T-helper 1 cell (primary cell): ENCODE data around the gene SOST.

ENCODE experiments used
- DNase-seq, 5 donors: peaks; one replicate each; pipeline ENCODE4 v3.0.0-alpha.2; 2012 to 2020

Gene SOST

GRCh38 chr17:43740541-43740940, 18.1 kb downstream of the SOST start:
- DNase-seq = no peak

- no peak for DNase-seq
Measured at GRCh38 chr17:43737722-43738121, 20.9 kb downstream of the SOST start.

GRCh38 chr17:43736389-43736788, 22.2 kb downstream of the SOST start:
- DNase-seq = no peak

GRCh38 chr17:43734376-43734775, 24.2 kb downstream of the SOST start:
- DNase-seq = no peak

GRCh38 chr17:43733956-43734355, 24.6 kb downstream of the SOST start:
- no peak for DNase-seq

- DNase-seq = no peak
Measured at GRCh38 chr17:43732958-43733357, 25.6 kb downstream of the SOST start.

GRCh38 chr17:43728081-43728480, 30.5 kb downstream of the SOST start:
- DNase-seq = no peak

- DNase-seq = no peak
Measured at GRCh38 chr17:43723697-43724359, 34.8 kb downstream of the SOST start.

- DNase-seq = no peak
Measured at GRCh38 chr17:43722870-43723665, 35.5 kb downstream of the SOST start.

GRCh38 chr17:43722269-43722619, 36.3 kb downstream of the SOST start:
- no peak for DNase-seq

- no peak for DNase-seq
Measured at GRCh38 chr17:43721537-43722268, 36.9 kb downstream of the SOST start.

- peak; percentile 48 to 83 (median 61) for DNase-seq
Measured at GRCh38 chr17:43720311-43721060, 38.1 kb downstream of the SOST start.

- no peak for DNase-seq
Measured at GRCh38 chr17:43719578-43719977, 39.0 kb downstream of the SOST start.

- no peak for DNase-seq
Measured at GRCh38 chr17:43718544-43718943, 40.0 kb downstream of the SOST start.

- DNase-seq = no peak
Measured at GRCh38 chr17:43717913-43718312, 40.7 kb downstream of the SOST start.

- no peak for DNase-seq
Measured at GRCh38 chr17:43714465-43715149, 44.0 kb downstream of the SOST start.

GRCh38 chr17:43713494-43714162, 45.0 kb downstream of the SOST start:
- peak in 1 of 5 donors; percentile 34 for DNase-seq

GRCh38 chr17:43712397-43712796, 46.2 kb downstream of the SOST start:
- DNase-seq = no peak

GRCh38 chr17:43710101-43710500, 48.5 kb downstream of the SOST start:
- DNase-seq = no peak

GRCh38 chr17:43709210-43709609, 49.4 kb downstream of the SOST start:
- no peak for DNase-seq

GRCh38 chr17:43707184-43707583, 51.4 kb downstream of the SOST start:
- DNase-seq = no peak

- no peak for DNase-seq
Measured at GRCh38 chr17:43706235-43706634, 52.4 kb downstream of the SOST start.
